ENCODE measurements around the gene PPP4R4.

- TF ChIP-seq POLR2A (IDR thresholded peaks at IDR 0.05), result peak in 1 of 4 donors; percentile 42
- TF ChIP-seq, protein P1, sequence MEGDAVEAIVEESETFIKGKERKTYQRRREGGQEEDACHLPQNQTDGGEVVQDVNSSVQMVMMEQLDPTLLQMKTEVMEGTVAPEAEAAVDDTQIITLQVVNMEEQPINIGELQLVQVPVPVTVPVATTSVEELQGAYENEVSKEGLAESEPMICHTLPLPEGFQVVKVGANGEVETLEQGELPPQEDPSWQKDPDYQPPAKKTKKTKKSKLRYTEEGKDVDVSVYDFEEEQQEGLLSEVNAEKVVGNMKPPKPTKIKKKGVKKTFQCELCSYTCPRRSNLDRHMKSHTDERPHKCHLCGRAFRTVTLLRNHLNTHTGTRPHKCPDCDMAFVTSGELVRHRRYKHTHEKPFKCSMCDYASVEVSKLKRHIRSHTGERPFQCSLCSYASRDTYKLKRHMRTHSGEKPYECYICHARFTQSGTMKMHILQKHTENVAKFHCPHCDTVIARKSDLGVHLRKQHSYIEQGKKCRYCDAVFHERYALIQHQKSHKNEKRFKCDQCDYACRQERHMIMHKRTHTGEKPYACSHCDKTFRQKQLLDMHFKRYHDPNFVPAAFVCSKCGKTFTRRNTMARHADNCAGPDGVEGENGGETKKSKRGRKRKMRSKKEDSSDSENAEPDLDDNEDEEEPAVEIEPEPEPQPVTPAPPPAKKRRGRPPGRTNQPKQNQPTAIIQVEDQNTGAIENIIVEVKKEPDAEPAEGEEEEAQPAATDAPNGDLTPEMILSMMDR (IDR thresholded peaks at IDR 0.05), result peak; percentile 26 to 54 (median 32)
These were observed 44.9 kb upstream of the PPP4R4 start, which contains the start of gene IFI27L2 for GRCh38 chr14:94129111-94129757.
